HG03139 (cell line): ENCODE data around the gene RHOBTB3.
"Not testable (repeated sequence)": the region's sequence is repeated elsewhere in the genome, so short reads cannot be mapped to it uniquely, and the experiment has no call there.

ENCODE experiments used
- ATAC-seq: cut with Tn5 transposase; IDR thresholded peaks from one replicate; pipeline ENCODE4 v1.9.1; 2021; ENCODE audit not compliant: unreplicated experiment

The RHOBTB3 gene

DNA sequence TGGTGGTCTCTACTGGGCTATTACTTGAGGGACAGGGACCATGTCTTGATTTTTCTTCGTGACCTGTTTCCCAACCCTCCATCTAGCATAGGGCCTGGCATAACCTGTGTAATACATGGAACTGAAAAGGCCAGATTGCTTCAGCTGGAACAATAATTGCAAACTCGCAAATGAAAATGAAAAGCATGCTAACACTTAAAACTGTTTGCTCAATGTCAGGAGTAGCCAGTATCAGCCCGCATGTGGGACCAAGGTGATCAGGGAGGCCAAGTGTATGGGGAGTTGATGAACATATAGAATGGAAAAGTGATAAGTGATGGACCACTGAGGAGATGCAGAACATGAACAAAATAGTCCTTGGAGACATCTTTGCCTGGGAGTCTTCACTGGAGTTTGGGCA lies 66.2 kb downstream of the RHOBTB3 start:
- no peak for ATAC-seq

DNA sequence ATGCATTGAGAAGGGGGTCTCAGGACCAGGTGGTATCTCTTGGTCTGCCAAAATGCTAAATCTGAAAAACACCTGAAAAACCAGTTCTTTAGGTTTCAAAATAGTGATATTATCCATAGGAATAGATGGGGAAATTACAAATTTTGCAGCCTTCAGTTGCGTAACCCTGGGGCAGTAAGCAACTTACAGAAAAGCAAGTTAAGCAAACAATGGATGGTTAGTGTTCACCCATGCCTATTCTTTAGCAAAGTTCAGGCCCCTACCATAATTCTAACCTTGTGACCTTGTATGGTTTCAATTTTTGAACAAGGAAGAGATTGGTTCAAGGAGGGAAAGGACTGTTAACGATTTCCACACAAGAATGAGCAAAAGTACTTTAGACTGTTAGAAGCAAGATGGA lies 66.9 kb downstream of the RHOBTB3 start:
- ATAC-seq: no peak

DNA sequence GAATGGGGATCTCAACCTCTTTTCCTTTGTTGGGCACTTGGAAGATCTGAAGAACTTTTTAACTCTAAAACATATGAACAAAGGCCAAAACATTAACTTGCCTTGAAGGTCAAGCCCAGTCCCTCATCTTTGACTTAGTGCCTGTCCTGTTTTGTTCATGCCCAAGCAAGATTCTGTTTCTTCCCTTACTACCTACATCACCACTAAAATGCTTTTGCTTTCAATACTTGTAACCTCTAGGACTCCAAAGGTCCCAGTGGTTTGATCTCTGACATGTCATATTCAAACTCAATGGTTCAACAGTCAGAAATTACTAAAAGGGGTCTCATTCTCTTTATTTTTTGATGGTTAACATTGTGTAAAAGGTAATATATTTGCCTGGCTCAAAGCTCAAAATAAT lies 67.4 kb downstream of the RHOBTB3 start:
- no peak for ATAC-seq

DNA sequence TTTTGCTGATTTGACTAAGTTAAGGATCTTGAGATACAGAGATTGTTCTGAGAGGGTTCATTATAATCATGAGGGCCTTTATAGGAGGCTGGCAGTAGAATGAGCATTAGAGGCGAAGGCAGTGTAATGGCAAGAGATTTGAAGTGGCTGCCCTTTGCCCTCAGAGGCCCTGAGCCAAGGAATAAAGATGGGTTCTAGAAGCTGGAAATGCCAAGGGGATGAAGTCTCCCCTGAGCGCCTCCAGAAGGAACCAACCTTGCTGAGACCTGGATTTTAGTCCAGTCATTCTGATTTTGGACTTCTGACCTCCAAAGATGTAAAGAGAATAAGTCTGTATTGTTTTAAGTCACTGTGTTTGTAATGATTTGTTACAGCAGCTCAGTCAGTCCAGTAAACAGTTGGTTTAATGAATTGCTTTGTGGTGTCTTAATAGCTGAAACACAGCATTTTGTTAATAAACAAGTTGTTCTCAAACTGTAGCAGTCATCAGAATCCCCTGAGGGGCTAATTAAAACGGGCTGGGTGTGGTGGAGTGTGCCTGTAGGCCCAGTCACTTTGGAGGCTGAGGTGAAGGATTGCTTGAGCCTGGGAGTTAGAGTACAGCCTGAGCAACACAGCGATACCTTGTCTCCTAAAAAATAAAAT lies 68.2 kb downstream of the RHOBTB3 start:
- no peak for ATAC-seq

DNA sequence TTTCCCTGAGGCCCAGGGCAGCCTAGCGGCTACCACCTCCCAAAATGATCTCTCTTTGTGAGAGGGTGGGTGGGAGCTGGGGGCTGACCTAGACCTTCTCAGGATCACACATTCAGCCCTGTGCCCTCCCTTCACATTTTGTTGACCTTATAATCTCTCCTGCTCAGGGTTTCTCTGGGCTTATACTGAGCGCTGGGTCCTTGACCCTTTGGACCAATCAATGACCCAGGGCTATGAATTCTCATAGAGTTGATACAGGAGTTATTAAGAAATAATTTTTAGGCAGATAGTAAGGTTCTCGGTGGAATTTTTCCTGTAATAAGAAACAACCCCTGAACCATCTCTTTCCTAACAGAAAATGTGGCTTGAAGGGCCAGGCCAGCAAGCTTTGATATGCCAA lies 69.4 kb downstream of the RHOBTB3 start:
- no peak for ATAC-seq

DNA sequence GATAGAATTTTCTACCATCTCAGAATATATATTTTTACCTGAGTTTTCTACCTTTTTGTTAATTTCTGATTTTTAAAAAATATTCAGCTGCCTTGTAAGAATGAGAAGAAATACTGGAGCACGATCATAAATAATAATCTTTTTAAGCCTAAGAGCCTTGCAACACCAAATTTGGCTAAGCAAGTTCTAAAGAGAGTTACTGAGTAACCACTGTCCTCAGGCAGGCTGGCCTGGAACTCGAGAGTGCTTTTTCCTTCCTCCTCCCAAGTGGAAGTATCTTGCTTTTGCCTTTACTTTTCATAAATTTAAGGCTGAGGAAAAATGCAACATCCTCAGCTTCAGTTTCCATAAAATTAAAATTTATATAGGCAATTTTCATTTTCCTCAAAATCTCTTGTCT lies 70.4 kb downstream of the RHOBTB3 start:
- ATAC-seq: no peak

DNA sequence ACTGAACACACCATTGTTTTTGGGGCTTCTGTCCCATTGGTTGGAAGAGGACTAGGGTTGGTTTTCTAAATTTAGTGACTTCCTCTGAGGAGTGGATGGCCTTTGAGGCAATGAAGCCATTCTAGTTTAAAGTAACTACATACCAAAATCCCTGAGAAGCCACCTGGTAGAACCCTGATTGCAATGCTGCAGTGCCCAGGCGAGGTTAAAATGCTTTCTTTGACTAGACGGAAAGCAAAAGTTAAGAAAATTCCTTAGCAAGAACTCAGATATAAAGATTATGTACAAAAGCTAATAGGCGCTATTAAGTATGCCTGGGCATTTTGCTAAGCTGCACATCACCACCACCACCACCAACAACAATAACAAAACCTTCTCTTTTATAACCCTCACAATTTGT lies 70.8 kb downstream of the RHOBTB3 start:
- ATAC-seq: no peak

DNA sequence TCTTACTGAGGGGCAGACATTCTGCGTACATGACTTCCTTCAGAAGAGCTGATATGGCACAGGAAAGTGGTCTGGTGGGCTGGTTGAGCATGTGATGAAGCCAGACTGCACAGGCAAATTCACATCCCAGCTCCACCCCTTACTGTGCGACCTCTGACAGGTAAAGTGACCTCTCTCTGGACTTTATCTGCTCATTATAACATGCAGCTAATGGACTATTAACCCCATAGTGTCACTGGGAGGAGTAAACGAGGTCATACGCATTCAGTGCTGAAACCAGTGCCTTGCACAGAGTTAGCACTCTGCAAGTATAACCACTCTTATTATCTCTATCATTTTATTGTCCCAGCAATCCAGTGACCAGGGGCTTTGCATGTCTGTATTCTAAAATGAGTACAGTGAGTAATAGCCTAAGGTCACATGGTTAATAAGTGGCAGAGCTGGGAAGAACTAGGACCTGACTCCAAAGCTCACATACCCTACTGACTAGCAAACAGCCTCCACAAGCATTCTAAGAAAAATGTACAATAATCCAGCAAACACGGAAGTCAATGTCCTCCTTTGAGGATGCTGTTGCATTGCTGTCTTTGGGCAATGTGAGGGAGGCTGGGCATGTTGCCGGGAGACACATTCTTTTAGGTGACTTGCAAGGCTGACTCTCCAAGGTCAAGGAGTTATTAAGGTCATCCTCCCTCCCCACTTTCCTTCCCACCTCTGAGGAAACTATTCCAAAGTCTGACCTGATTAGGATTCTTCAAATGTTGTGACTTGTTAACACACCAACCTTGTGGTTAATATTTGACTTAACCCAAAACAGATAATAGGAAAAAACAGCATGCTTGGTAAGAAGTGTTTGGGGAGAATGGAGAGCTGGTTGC lies 72.4 kb downstream of the RHOBTB3 start:
- no peak for ATAC-seq

DNA sequence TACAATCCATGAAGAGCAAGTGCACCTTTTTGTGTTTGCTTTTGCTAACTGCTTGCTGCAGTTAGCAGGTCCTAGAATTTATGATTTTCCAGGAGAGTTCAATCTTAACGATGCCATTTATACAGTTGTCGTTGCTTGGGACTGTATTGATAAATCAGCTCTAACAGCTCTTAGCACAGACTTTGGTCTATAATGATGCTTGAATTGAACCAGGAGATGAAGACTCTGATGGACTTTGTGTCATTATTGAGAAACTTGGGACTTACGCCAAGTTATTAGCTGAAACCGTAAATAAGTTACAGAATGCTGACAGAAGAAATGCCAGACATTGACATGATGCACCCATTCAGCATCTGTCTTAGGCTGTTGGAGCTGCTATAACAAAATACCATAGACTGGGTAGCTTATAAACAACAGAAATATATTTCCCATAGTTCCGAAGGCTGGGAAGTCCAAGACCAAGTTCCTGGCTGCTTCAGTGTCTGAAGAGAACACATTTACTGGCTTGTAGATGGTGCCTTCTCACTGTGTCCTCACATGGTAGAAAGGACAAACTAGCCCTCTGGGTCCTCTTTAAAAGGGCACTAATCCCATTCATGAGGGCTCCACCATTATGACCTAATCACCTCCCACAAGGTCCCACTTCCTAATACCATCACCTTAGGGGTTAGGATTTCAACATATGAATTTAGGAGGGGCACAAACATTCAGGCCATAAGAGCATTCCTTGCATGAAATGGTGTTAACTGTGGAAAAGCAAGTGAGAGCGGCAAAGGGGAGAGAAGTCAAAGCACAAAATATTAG lies 73.8 kb downstream of the RHOBTB3 start:
- ATAC-seq: no peak

DNA sequence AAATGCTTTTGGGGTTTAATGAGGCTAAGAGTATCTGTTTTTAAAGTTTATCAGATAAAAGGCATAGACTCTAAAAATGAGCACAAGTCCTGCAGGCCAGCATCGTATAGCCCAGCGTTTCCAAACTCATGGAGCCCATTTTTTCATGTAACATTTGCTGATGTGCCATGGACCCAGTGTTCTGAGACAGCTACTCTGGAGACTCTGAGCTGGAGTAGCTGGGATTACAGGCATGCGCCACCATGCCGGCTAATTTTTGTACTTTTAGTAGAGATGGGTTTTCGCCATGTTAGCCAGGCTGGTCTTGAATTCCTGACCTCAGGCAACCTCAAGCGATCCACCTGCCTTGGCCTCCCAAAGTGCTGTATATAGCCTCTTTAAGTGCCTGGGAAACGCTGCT lies 75.6 kb downstream of the RHOBTB3 start:
- ATAC-seq: no peak

DNA sequence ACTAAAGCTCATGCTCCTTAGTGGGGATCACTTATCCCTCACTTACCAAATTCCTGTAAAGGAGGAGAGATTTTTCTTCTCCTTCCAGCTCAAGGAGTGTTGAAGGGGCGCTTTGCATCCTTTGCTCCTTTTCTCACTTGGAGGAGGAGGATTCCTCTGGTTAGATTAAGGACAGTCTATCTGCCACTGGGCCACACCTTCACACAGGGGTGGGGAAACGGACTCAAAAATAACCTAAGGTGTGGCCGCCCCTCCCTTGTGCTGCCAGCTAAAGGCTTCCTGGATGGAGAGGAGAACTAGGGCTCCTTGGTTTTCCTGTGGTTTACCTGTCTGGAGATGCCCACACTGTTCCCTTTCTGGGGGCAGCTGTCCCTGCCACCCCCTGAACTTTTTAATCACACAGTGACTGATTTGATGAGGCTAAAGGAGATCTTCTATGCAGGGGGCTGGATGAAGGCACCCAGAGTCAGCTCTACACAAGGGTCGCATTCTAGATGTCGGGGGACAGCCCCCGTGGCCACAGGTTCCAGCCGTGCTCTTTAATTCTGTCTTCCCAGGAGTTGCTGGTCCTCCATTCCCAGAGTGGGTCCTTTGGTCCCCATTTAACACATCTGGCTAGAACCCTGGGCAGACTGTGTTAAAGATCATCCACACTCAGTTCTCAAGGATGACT lies 77.0 kb downstream of the RHOBTB3 start:
- peak; percentile 8 for ATAC-seq

DNA sequence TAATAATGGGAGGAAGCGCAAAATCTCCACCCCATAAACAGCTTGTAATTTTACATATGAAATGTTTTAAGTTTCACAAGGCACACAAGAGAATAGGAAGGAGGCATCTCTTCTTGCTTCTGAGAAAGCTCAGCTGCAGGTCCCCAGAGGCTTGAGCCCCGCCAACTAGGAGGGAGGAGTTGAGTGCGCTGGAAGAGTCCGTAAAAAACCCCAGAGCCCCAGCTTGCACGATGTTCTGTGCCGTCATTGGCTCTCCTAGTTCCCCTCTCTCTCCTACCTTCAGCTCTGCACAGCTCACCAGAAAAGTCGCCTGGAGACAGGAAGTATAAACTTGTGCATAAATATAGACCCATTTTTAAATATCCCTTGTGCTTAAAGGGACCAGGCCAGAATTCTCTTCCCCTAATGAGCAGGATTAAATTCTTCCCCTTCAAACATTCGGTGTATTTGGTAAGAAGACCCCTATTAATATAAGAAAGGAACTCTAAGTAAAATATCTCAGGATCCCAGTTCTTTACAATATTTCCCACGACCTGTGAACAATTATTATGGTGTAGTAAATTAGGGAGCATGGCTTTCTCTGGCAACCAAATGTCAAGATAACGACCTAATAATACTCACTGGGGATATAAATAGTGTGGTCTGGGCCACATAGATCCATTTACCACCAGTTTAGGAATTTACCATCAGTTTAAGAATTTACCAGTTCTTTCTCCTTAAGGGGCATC lies 77.7 kb downstream of the RHOBTB3 start:
- ATAC-seq: peak; percentile 100

DNA sequence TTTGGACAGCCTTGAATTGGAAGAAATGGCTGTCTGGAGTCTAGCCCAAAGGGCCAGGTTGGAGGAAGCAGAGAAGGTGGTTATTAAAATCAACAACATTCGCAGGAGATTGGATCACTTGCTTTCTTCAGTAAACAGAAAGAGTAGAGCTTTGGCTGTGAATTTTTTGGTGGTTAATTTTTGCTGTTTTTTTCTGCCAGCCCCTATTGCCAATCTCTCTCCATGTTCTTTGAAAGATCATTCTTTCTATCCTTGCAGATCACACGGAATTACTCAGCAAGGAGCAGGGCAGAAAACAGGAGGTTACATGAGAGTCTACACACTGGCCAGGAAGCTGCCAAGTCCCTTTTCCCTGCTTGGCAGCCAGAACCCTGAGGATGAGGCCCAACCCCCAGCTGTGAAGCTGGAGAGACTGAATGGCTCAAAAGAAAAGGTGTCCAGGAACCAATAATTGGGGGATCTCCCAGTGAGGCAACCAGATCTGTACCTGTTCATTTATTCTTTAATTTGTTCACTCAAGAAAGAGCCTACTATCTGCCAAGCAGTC lies 78.4 kb downstream of the RHOBTB3 start:
- ATAC-seq: no peak

DNA sequence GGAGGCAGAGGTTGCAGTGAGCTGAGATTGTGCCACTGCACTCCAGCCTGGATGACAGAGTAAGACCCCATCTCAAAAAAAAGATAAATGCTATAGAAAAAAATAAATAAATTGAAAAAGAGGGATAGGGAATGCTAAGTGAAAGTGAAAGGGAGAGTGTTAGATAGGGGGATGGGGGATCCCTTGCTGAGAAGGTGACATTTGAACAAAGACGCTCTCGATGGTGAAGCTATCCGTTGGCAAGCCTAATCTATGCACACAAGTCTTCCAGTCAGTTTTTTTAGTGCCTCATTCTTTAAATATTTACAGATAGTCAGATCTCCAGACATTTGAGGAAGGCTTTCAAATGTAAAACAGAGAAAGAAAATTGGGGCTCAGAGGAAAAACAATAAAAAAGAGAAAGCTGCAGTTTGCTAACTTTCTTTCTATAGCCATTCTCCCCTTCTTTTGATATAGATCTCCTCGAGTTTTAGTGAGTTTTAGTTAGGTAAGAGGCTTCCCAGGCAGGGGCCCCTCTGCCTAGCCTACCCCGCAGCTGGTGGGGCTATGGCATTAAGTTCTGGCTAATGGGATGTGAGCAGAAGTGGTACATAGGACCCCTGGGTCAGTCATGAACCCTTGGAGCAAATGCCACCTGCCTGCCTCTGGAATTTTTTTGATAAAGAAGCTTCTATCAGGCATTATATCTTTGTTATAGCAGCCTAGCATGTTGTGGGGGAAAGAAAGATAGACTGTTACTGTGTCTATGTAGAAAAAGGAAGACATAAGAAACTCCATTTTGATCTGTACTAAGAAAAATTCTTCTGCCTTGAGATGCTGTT lies 79.4 kb downstream of the RHOBTB3 start:
- ATAC-seq: no peak

DNA sequence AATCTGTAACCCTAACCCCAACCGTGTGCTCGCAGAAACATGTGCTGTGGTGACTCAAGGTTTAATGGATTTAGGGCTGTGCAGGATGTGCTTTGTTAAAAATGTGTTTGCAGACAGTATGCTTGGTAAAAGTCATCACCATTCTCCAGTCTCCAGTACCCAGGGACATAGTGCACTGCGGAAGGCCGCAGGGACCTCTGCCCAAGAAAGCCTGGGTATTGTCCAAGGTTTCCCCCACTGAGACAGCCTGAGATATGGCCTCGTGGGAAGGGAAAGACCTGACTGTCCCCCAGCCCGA lies 79.9 kb downstream of the RHOBTB3 start:
- not testable (repeated sequence) for ATAC-seq

DNA sequence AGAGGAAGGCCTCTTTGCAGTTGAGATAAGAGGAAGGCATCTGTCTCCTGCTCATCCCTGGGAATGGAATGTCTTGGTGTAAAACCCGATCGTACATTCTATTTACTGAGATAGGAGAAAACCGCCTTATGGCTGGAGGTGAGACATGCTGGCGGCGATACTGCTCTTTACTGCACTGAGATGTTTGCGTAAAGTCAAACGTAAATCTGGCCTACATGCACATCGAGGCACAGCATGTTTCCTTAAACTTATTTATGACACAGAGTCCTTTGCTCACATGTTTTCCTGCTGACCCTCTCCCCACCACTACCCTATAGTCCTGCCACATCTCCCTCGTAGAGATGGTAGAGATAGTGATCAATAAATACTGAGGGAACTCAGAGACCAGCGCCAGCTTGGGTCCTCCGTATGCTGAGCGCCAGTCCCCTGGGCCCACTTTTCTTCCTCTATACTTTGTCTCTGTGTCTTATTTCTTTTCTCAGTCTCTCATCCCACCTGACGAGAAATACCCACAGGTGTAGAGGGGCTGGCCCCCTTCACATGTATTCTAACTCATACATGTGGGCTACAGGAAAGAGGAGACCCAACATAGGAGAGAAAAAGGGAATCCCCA lies 80.4 kb downstream of the RHOBTB3 start:
- not testable (repeated sequence) for ATAC-seq

DNA sequence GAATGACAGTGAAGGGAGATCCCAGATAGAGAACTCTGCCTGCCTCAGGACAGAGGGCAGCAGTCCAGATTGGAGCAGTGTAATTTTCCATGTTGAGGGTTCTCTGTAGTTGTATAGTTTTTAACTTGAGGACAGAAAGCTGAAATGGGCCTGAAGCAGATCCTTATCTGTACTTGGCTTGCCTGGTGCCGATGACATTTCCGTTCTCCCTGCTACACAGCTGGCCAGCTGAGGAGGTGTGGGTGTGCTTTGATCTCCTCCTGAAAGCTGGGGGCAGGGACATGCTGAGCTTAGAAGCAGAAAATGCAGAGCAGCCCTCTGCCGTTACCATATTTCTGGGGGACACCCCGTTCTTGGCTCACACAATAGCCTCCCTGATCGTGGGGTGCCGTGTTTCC lies 80.9 kb downstream of the RHOBTB3 start:
- no peak for ATAC-seq

DNA sequence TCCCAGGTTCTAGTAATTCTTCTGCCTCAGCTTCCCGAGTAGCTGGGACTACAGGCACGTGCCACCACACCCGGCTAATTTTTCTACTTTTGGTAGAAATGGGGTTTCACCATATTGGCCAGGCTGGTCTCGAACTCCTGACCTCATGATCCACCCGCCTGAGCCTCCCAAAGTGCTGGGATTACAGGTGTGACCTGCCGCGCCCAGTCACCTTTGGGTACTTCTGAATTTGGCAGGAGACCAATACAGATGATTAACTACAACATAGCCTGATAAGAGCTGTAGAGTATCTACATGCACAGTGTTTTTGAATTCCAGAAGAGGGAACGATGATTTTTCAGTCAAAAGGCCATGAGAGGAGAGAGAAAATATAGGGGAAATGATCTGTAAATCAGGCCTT lies 81.9 kb downstream of the RHOBTB3 start:
- ATAC-seq: not testable (repeated sequence)

DNA sequence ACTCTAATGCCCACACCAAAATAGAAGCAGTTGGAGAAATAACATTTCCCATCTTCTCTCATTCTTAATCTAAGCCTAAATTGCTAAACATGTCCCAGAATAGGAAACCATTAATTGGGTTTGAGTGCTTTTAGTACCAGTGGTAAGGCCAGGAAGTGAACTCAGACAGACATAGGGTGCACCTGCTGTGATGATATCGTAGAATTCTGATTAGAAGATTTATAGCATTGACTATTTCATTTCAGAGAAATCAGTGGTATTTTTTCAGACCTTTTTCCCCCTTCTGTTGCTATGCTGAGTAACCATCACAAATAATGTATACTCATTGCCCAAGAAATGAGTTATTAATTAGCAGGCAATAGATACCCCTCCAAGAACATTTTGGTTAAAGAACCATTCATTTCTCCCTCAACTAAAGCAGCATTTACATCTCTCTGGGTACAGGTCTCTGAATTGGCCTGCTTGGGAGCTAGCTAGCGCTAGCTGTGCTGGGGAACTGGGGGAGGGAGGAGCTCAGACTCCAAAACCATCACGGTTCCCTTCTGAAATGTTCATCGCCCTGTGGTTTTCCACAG lies 84.1 kb downstream of the RHOBTB3 start:
- ATAC-seq: no peak
